Parathyroid adenoma (tissue), 2 donors: ENCODE measurements around the gene MYLK.

Experiments
- H2AFZ ChIP-seq: fragments of 300-600 bp; sonication (generic); one replicate; pipeline ENCODE4 v1.7.0; 2017; ENCODE audit warnings: antibody characterized with exemption, mild to moderate bottlenecking
- H3K27ac ChIP-seq: fragments of 300-600 bp; sonication (generic); one replicate; pipeline ENCODE4 v1.7.0; 2017
- H3K27me3 ChIP-seq: fragments of 300-600 bp; sonication (generic); one replicate; pipeline ENCODE4 v1.7.0; 2017; ENCODE audit warnings: low read length; ENCODE audit not compliant: control insufficient read depth, insufficient read depth
- H3K36me3 ChIP-seq: fragments of 300-600 bp; sonication (generic); one replicate; pipeline ENCODE4 v1.7.0; 2017; ENCODE audit warnings: low read length; ENCODE audit not compliant: control insufficient read depth, insufficient read depth
- H3K4me1 ChIP-seq: fragments of 300-600 bp; sonication (generic); one replicate; pipeline ENCODE4 v1.7.0; 2017; ENCODE audit warnings: control low read depth
- H3K4me2 ChIP-seq: fragments of 300-600 bp; sonication (generic); one replicate; pipeline ENCODE4 v1.7.0; 2017; ENCODE audit warnings: low read length
- H3K4me3 ChIP-seq: fragments of 300-600 bp; sonication (generic); one replicate; pipeline ENCODE4 v1.7.0; 2017; ENCODE audit warnings: low read depth, low read length
- H3K79me2 ChIP-seq: fragments of 300-600 bp; sonication (generic); one replicate; pipeline ENCODE4 v1.7.0; 2017; ENCODE audit warnings: control low read depth
- H3K9ac ChIP-seq: fragments of 300-600 bp; sonication (generic); one replicate; pipeline ENCODE4 v1.7.0; 2017; ENCODE audit warnings: mild to moderate bottlenecking
- H3K9me3 ChIP-seq: fragments of 300-600 bp; sonication (generic); one replicate; pipeline ENCODE4 v1.7.0; 2017; ENCODE audit warnings: low read length; ENCODE audit not compliant: control insufficient read depth
- TF ChIP-seq, protein P1 (sequence below): fragments of 300-600 bp; sonication (generic); IDR thresholded peaks from one replicate; pipeline ENCODE4 v1.7.0; 2017; ENCODE audit warnings: antibody characterized with exemption, mild to moderate bottlenecking
- donor health status: primary hyperparathyroidism.

Gene MYLK

DNA sequence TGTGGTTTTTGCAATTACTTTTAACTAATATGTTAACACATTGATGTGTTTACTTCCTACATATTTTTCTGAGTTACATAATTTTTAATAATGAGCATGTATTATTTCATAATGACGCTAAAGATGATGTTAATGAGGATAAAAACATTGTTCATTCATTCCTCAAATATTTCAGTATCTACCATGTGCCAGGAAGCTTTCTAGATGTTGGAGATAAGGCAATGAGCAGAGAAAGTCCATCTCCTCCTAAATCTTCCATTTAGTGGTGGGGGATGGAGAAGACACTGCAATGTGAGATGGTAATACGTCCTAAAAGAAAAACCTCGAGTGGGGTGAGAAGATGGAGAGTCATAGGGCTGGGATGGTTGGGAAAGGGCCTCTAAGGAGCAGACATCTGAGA lies 132.7 kb downstream of the MYLK start:
- H2AFZ ChIP-seq, result no peak overlapping the region
- H3K27ac ChIP-seq, result no peak overlapping the region
- H3K4me1 ChIP-seq, result no peaks in the 10 kb centered on the region
- TF ChIP-seq, protein P1, sequence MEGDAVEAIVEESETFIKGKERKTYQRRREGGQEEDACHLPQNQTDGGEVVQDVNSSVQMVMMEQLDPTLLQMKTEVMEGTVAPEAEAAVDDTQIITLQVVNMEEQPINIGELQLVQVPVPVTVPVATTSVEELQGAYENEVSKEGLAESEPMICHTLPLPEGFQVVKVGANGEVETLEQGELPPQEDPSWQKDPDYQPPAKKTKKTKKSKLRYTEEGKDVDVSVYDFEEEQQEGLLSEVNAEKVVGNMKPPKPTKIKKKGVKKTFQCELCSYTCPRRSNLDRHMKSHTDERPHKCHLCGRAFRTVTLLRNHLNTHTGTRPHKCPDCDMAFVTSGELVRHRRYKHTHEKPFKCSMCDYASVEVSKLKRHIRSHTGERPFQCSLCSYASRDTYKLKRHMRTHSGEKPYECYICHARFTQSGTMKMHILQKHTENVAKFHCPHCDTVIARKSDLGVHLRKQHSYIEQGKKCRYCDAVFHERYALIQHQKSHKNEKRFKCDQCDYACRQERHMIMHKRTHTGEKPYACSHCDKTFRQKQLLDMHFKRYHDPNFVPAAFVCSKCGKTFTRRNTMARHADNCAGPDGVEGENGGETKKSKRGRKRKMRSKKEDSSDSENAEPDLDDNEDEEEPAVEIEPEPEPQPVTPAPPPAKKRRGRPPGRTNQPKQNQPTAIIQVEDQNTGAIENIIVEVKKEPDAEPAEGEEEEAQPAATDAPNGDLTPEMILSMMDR, result no peak
- no peaks in the 10 kb centered on the region for H3K79me2 ChIP-seq
- no peaks in the 10 kb centered on the region for H3K36me3 ChIP-seq
- H3K9ac ChIP-seq, result no peak overlapping the region
- H3K9me3 ChIP-seq, result no peaks in the 10 kb centered on the region
- no peak overlapping the region for H3K4me3 ChIP-seq
- H3K27me3 ChIP-seq, result no peaks in the 10 kb centered on the region
- H3K4me2 ChIP-seq, result no peak overlapping the region

DNA sequence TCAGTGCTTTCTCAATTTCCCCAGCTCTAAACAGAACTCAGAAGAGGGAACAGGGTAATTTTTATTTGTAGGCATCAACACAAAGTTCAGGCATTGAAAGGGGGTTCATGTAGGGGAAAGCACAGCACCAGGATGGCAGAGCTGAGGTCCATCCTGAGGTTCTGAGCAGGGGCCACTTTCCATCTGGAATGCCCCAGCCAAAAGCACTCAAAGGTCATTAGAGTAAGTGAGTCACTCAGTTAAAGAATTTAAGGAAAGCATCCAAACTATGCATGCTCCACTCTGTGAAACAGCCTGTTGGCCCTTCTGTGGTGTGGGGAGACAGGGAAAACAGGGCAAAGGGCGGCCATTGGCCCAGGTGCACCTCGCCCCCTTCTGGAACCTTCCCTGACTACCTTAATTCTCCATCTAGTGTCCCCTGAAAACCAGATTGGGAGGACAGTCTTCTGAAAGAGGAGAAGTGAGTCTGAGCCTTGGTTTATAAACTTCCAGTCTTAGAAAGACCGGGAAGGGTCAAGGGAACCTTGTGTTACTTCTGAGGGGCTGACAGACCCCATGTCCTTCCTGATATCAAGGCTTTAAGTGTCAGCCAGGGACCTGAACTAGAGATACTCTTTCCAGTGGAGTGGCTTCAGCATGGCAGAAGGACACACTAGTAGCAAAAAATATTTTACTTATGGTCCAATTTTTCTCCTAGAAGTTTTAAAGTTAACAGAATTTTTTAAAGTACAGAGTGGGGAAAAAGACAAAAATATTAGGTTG lies 133.3 kb downstream of the MYLK start:
- no peak overlapping the region for H3K4me2 ChIP-seq

DNA sequence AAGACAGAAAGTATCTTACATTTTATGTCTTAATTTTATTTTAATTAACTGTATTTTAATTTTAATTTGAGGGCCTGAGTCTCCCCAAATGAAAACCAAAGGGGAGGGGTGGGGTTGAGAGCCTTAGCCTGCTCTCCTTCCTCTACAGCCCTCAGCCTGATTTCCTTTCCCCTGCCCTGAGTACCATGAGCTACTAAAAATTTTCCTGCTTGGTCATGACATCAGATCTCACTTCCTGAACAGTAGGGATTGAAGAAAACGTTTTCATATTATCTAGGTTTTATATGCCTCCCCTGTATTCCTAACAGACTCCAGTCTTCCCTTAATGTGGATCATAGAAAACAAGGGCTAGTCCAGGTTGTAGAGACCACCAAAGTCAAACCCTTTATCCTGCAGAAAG lies 133.9 kb downstream of the MYLK start:
- TF ChIP-seq, protein P1, result no peak
- no peaks in the 10 kb centered on the region for H3K79me2 ChIP-seq
- H3K27me3 ChIP-seq, result no peaks in the 10 kb centered on the region

More for the DNA sequence above, 133.3 kb downstream of the MYLK start:
- TF ChIP-seq, protein P1, result no peak
- Histone ChIP-seq H3K9ac (no peak overlapping the region), H2AFZ (no peak overlapping the region), H3K4me3 (no peak overlapping the region), H3K27me3 (no peaks in the 10 kb centered on the region), H3K27ac (no peak overlapping the region), H3K79me2 (no peaks in the 10 kb centered on the region), H3K9me3 (no peaks in the 10 kb centered on the region), H3K4me1 (no peaks in the 10 kb centered on the region), H3K36me3 (no peaks in the 10 kb centered on the region)

DNA sequence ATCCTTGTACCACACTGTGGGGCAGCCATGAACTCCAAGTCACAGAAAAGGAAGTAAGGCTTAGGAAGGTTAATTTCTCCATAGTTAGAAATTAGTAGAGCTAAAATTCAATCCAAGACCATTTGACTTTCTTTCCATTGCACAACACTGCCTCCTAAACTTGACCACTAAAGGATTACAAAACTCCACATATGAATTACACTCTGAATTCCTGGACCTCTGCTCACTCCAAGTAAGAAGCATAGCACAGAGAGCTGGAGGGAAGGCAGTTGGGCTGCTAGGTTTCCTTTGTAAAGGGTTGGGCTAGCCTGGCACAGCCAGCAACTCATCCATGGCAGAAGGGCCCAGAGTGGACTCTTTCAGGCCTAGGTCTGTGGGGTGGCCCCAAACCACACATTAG lies 134.4 kb downstream of the MYLK start:
- TF ChIP-seq, protein P1, result no peak
- no peak overlapping the region for H3K27ac ChIP-seq

More for the DNA sequence above, 133.9 kb downstream of the MYLK start:
- Histone ChIP-seq H3K27ac (no peak overlapping the region), H3K36me3 (no peaks in the 10 kb centered on the region), H2AFZ (no peak overlapping the region), H3K4me2 (no peak overlapping the region), H3K9me3 (no peaks in the 10 kb centered on the region), H3K4me1 (no peaks in the 10 kb centered on the region), H3K9ac (no peak overlapping the region), H3K4me3 (no peak overlapping the region)

More for the DNA sequence above, 134.4 kb downstream of the MYLK start:
- no peaks in the 10 kb centered on the region for H3K36me3 ChIP-seq
- no peaks in the 10 kb centered on the region for H3K9me3 ChIP-seq
- no peak overlapping the region for H3K4me2 ChIP-seq
- H3K27me3 ChIP-seq, result no peaks in the 10 kb centered on the region
- no peak overlapping the region for H2AFZ ChIP-seq
- H3K9ac ChIP-seq, result no peak overlapping the region
- no peaks in the 10 kb centered on the region for H3K4me1 ChIP-seq
- H3K4me3 ChIP-seq, result no peak overlapping the region
- no peaks in the 10 kb centered on the region for H3K79me2 ChIP-seq
